GM21526 (cell line): Measurements from ENCODE around the gene CMSS1.
"Not testable (repeated sequence)": the region's sequence is repeated elsewhere in the genome, so short reads cannot be mapped to it uniquely, and the experiment has no call there.

Experiments used
- ATAC-seq: cut with Tn5 transposase; IDR thresholded peaks from one replicate; pipeline ENCODE4 v1.9.1; 2021; ENCODE audit warnings: moderate library complexity; ENCODE audit not compliant: unreplicated experiment, low FRiP score

Gene CMSS1

DNA sequence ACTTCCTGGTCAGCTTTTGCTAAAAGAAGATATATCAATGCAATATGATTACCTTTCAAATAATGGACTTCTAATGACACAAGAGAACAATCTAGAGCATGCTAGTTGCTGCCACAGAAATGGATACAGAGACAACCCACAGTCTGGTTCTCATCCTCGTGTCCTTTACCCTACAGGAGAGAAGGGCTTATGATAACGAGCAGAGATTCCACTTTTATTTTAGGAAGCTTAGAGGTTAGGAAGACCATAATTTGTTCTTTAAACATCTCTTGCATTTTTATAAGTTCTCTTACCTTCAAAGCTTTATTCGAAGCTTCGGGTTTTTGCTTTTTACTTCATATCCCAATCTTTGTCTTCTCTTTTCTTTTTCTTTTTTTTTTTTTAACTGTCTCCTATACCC, 257.5 kb downstream of the CMSS1 start:
- ATAC-seq, result no peak

GRCh38 chr3:100075851-100076730, 258.4 kb downstream of the CMSS1 start:
- no peak for ATAC-seq

GRCh38 chr3:100076731-100077529, 259.3 kb downstream of the CMSS1 start:
- ATAC-seq, result no peak

GRCh38 chr3:100079328-100079727, 261.7 kb downstream of the CMSS1 start:
- ATAC-seq, result no peak

DNA sequence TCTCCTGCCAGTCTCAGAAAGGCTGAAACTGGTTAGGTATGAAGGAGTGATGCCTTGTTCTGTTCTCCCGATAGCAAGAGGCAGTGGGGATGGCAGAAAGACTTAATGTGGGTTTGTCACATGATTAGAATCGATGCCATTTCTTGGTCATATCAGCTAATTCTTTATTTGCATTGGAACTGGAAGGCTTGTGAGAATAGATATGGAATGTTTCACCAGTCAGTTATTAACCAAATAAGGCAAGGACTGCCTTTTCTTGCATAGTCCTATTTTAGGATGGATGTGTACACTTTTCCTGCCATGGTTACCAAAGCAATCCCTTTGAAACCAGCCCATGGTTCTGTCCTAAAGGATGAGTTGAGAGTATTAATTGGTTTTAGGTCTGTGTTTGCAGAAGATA, 262.9 kb downstream of the CMSS1 start:
- no peak for ATAC-seq

DNA sequence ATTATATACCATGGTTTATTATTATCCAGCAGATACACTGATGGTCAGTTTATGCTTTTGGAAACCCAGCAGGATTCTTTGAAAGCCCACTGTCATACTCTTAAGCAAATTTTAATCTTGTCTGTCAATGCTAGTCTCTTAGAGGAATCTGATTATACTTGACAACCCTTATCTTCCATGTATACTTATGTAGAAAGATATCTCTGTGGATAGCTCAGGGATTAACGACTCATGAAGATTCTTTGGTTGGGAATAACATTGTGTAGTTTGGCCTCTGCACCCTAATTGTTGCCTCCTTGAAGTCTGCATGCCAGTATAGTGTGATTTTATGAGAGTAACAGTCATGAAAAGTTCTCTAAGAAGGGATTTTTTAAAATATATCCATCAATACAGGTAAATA, 263.6 kb downstream of the CMSS1 start:
- ATAC-seq, result no peak

GRCh38 chr3:100081986-100082692, 264.5 kb downstream of the CMSS1 start:
- no peak for ATAC-seq

DNA sequence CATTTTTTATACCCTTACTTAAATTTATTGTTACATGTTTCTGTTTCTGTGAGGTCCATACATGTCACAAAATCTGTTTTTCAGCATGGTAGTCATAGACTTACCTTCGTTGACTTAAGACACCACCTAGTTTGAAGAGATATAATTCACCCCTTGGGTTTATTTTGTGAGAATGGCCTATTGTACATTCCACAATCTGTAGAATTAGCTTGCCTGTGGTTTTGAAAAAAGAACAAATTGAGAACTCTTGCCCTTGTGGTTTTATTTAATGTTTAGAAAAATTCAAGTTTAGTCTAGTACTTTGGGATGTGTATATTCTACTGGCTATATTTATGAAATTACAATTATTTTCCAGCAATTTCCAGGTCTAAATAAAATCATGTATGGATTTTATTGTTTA, 265.1 kb downstream of the CMSS1 start:
- ATAC-seq, result no peak

- no peak for ATAC-seq
These were observed 265.5 kb downstream of the CMSS1 start for GRCh38 chr3:100083209-100083608.

- no peak for ATAC-seq
These were observed 266.6 kb downstream of the CMSS1 start for GRCh38 chr3:100084100-100084806.

GRCh38 chr3:100086401-100086800, 268.7 kb downstream of the CMSS1 start:
- ATAC-seq, result no peak

DNA sequence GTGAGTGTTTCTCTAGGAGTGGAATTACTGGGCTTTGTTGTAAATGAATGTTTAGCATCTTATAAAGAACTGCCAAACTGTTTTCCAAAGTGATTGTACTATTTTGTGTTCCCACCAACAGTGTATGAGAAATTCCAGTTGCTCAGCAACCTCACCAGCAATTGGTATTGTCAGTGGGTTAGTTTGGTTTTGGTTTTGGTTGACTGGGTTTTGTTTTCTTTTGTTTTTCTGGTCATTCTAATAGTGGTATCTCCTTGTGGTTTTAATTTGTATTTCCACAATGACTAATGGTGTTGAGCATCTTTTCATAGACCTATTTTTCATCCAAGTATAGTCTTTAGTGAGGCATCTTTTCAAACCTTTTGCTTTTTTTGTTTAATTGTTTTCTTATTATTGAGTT, 269.5 kb downstream of the CMSS1 start:
- ATAC-seq, result peak; percentile 88

DNA sequence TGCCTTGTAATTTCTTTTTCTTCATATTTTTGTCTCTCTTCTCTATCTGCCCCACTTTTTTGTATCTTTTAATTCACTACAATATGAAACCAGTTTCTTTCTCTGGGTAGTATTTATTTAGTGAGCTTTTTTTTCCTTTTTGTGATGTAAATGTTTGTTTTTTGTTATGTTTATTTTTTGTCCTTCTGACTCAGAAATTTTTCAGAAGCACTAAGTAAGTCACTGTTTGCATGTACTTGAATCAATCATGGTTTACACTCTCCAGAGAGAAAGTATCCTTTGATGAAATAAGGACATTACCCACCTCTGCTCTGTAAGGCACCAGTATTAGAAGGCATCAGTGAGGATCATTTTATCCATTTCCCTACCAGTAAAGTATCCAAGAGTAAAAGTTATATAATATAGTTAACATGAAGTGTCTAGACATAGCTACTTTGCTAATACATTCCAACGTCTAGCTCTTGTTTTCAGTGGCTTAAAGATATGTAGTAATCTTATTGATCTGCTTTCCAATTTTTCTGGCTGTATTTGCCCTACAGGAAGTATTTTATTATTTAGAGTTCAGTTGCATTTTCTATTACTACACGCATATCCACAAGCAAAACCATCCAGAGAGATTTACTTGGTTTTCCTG, 271.2 kb downstream of the CMSS1 start:
- no peak for ATAC-seq

DNA sequence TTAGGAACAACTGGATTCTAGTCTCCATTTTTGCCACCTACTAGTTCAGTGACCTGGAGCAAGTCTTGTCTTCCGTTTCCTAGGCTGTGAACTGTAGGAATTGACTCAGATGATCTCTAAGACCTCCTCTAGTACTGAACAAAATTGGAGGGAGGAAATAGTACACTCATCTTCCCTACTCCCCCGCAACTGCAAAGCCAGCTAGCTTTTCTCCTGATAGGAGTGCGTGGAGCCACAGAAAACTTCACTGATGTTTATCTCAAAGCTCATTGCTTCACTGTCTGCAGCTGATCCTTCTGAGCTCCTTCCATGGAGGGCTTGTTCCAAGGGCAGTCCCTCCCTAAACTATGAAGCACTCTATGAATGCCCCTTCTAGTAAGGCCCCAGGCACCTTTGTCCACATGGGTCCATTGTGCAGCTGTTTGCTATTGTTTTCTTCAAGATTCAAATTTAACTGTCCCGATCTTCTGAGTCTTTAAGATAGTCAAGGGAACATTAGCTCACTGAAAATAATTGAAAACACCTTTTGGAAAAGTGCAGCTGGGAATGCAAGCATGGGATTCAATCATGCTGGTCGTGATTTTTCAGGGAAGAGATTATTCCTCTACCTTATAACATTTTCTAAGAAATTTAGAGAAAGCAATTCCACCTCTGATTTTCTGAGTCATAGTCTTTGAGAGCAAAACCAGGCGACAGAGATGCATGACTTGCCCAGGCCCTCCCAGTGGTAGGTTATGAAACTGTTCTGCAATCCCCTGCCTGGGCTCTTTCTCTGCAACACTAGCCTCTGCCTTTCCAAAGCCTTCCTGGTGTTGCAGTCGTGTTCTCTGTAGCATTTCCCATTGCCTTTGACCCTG, 272.4 kb downstream of the CMSS1 start:
- no peak for ATAC-seq

DNA sequence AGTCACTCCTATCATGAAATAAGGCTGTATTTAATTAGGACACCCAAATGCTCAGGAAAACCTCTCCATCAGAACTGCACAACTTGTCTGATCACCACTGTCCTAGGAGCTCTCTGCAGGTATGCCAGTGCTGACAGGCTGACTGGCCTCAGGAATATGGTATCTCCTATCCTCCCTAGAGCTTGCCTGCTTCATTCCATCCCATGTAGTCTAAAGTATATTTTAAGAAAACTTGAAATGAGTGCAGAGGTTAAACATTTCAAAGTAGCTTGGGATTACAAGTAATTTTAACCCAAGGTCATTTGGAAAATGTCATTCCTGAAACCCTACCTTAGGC, 273.0 kb downstream of the CMSS1 start:
- ATAC-seq, result no peak

DNA sequence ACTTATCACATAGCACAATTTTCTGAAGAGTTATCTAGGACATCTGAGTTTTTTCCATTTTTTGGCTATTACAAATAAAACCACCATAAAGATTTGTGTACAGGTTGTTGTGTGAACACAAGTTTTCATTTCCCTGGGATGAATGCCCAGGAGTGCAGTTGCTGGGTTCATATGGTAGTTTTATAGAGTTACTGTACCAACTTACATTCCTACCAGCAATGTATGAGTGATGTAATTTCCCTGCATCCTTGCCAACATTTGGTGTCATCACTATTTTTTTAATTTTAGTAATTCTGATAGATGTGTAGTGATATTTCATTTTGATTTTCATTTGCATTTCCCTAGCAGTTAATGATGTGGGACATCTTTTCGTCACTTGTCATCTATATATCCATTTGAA, 276.2 kb downstream of the CMSS1 start:
- no peak for ATAC-seq

GRCh38 chr3:100096286-100096685, 278.6 kb downstream of the CMSS1 start:
- ATAC-seq, result not testable (repeated sequence)

- ATAC-seq, result no peak
These were observed 279.2 kb downstream of the CMSS1 start for GRCh38 chr3:100096866-100097265.
